ENCODE results near the gene MIB2. TPM values are rescaled to one million over a fixed set of nuclear protein-coding genes. Genes with fewer than 3 reads are reported as not detected.
A peak's percentile ranks its signal among the peaks of the same experiment; 100 is the strongest.
"Not testable (repeated sequence)": the region's sequence is repeated elsewhere in the genome, so short reads cannot be mapped to it uniquely, and the experiment has no call there.

MIB2 gene
- total RNA-seq, 1 donor, result 56.8 TPM

GRCh38 chr1:1675218-1675617 lies 59.9 kb downstream of the MIB2 start:
- DNase-seq (ENCODE audit: low read depth in 2 of 3, low spot score in 2 of 3), result not testable (repeated sequence)

GRCh38 chr1:1676087-1676486 lies 60.8 kb downstream of the MIB2 start:
- not testable (repeated sequence) for DNase-seq (ENCODE audit: low read depth in 2 of 3, low spot score in 2 of 3)

GRCh38 chr1:1677718-1678580 lies 62.6 kb downstream of the MIB2 start:
- peak in 2 of 3 donors; percentile 44 to 51 for DNase-seq (ENCODE audit: low read depth in 2 of 3, low spot score in 2 of 3)

- peak in 1 of 3 donors; percentile 16 for DNase-seq (ENCODE audit: low read depth in 2 of 3, low spot score in 2 of 3)
These were observed 63.5 kb downstream of the MIB2 start for GRCh38 chr1:1678581-1679380.

Other genes with a start within 250 kb of the MIB2 start
- 30.2 TPM for gene AURKAIP1, start 240.3 kb upstream of the MIB2 start, total RNA-seq
- 96.4 TPM for gene CCNL2, start 216.2 kb upstream of the MIB2 start, total RNA-seq
- 50.6 TPM for gene MRPL20, start 208.2 kb upstream of the MIB2 start, total RNA-seq
- 0.54 TPM for gene ANKRD65, start 194.2 kb upstream of the MIB2 start, total RNA-seq
- 4.8 TPM for gene VWA1, start 179.8 kb upstream of the MIB2 start, total RNA-seq
- 1.3 TPM for gene ATAD3C, start 165.8 kb upstream of the MIB2 start, total RNA-seq
- gene ATAD3B, start 143.7 kb upstream of the MIB2 start, total RNA-seq, result 15.1 TPM
- 28.8 TPM for gene ATAD3A, start 103.3 kb upstream of the MIB2 start, total RNA-seq
- gene TMEM240, start 74.9 kb upstream of the MIB2 start, total RNA-seq, result 1.1 TPM
- gene SSU72, start 40.6 kb upstream of the MIB2 start, total RNA-seq, result 54.7 TPM
- gene FNDC10, start 15.4 kb upstream of the MIB2 start, total RNA-seq, result 3.5 TPM
- gene MMP23B, start 16.7 kb downstream of the MIB2 start, total RNA-seq, result 1.6 TPM
- 10.0 TPM for gene CDK11B, start 43.5 kb downstream of the MIB2 start, total RNA-seq
- gene SLC35E2B, start 77.3 kb downstream of the MIB2 start, total RNA-seq, result 61.9 TPM
- 26.9 TPM for gene CDK11A, start 108.9 kb downstream of the MIB2 start, total RNA-seq
- gene NADK, start 163.0 kb downstream of the MIB2 start, total RNA-seq, result 25.9 TPM